K562 (cell line): ENCODE data around the gene PTPN11. TPM values are rescaled to one million over a fixed set of nuclear protein-coding genes. Genes with fewer than 3 reads are reported as not detected.
A peak's percentile ranks its signal among the peaks of the same experiment; 100 is the strongest.

Experiments used
- ATAC-seq: fragments of 200-7000 bp; cut with Tn5 transposase; 3 replicates; pipeline ENCODE4 v1.9.1; 2020; ENCODE audit warnings: moderate library complexity
- BruUV-seq: library from RNA; stranded (reverse); fragments of 400-500 nt; replicated peaks from 2 replicates; lab custom pipeline; 2021; lab: Mats Ljungman, UMichigan
- CTCF ChIA-PET: fragments of 300-600 bp; formaldehyde crosslinking; extraction: SDS; loops from one replicate; lab custom pipeline; 2021; ENCODE audit warnings: low intra/inter-chr PET ratio; lab: Yijun Ruan, JAX
- POLR2A ChIA-PET: fragments of 300-600, 350-650 bp; sonication (Branson Sonifier 250); formaldehyde crosslinking; extraction: SDS; loops from one replicate; lab custom pipeline; 2021; ENCODE audit warnings: antibody characterized with exemption, inconsistent platforms; lab: Yijun Ruan, JAX
- DNase-seq, 4 experiments: peaks; one replicate each; pipeline versions ENCODE4 v3.0.0 to v3.0.0-alpha.2; 2011 to 2018; ENCODE audit warnings: low spot score in 3 of 4, mixed read lengths in 3 of 4; ENCODE audit errors: extremely low read depth in 1 of 4
- FAIRE-seq: peaks from 2 replicates; lab custom pipeline; 2011; peaks lifted over from hg19 to GRCh38; lab: Jason Lieb, UNC
- H2AFZ ChIP-seq: 2 replicates; pipeline ENCODE4 v1.6.0; 2011; ENCODE audit warnings: low read depth, low read length, control low read depth, inconsistent platforms
- H3K27ac ChIP-seq: fragments of 200-600 bp; 3 replicates; pipeline ENCODE4 v1.8.0; 2011; ENCODE audit warnings: low read depth, mild to moderate bottlenecking, control low read depth, inconsistent platforms, low read length, moderate library complexity, mixed read lengths; ENCODE audit errors: extremely low read depth
- H3K27me3 ChIP-seq, 2 experiments: fragments of 300-600 bp in 1 of 2; 2 replicates in 1 of 2; 3 replicates in 1 of 2; pipeline versions ENCODE4 v1.6.0 to v1.8.0; 2011; ENCODE audit warnings: inconsistent platforms in 2 of 2, low read length in 2 of 2, mild to moderate bottlenecking in 1 of 2, mixed read lengths in 1 of 2, moderate library complexity in 1 of 2; ENCODE audit not compliant: control insufficient read depth in 2 of 2, insufficient read depth in 2 of 2
- H3K36me3 ChIP-seq: fragments of 300-600 bp; 3 replicates; pipeline ENCODE4 v1.8.0; 2011; ENCODE audit warnings: mild to moderate bottlenecking, low read length, inconsistent platforms; ENCODE audit not compliant: control insufficient read depth, insufficient read depth
- H3K4me1 ChIP-seq, 2 experiments: fragments of 200-600 bp in 1 of 2; replicated peaks in 1 of 2; 2 replicates in 1 of 2; 3 replicates in 1 of 2; pipeline versions ENCODE4 v1.5.1 to v1.8.0; 2011; ENCODE audit warnings: inconsistent platforms in 2 of 2, low read length in 2 of 2, mild to moderate bottlenecking in 1 of 2, mixed read lengths in 1 of 2, moderate library complexity in 1 of 2; ENCODE audit not compliant: control insufficient read depth in 2 of 2, insufficient read depth in 2 of 2
- H3K4me2 ChIP-seq: 2 replicates; pipeline ENCODE4 v1.6.1; 2011; ENCODE audit warnings: low read length, control low read depth, inconsistent platforms, mixed read lengths; ENCODE audit not compliant: insufficient read depth
- H3K4me3 ChIP-seq: fragments of 200-600 bp; sonication (generic), shearing (Covaris generic); 2 replicates; pipeline ENCODE4 v1.5.1; 2016; ENCODE audit warnings: control low read depth, inconsistent platforms
- H3K79me2 ChIP-seq: fragments of 200-600 bp; 3 replicates; pipeline ENCODE4 v1.8.0; 2011; ENCODE audit warnings: low read length, inconsistent platforms; ENCODE audit not compliant: control insufficient read depth, insufficient read depth
- H3K9ac ChIP-seq, 2 experiments: 2 replicates each; pipeline versions ENCODE4 v1.6.0 to v1.6.1; 2011; ENCODE audit warnings: low read depth in 2 of 2, low read length in 2 of 2, control low read depth in 1 of 2, inconsistent platforms in 1 of 2, mild to moderate bottlenecking in 1 of 2, mixed read lengths in 1 of 2; ENCODE audit not compliant: insufficient read depth in 1 of 2
- H3K9me1 ChIP-seq: one replicate; pipeline ENCODE4 v1.6.0; 2011; ENCODE audit warnings: inconsistent platforms, mild to moderate bottlenecking, low read length, moderate library complexity; ENCODE audit not compliant: control insufficient read depth, insufficient read depth
- H3K9me3 ChIP-seq: replicated peaks from 2 replicates; pipeline ENCODE4 v1.5.1; 2011; ENCODE audit warnings: low read depth, low read length, inconsistent platforms; ENCODE audit not compliant: control insufficient read depth, insufficient read depth
- H4K20me1 ChIP-seq: replicated peaks from 2 replicates; pipeline ENCODE4 v1.6.1; 2011; ENCODE audit warnings: low read length, inconsistent platforms, mixed read lengths; ENCODE audit not compliant: control insufficient read depth, insufficient read depth
- BDP1 ChIP-seq: IDR thresholded peaks from 3 replicates; pipeline ENCODE4 v1.6.1; 2011; ENCODE audit not compliant: insufficient read length, insufficient read depth
- BHLHE40 ChIP-seq: IDR thresholded peaks from 2 replicates; pipeline ENCODE4 v1.6.1; 2011; ENCODE audit warnings: low read length, improper control_type of control experiment
- CBFA2T3 ChIP-seq: fragments of 450-650 bp; IDR thresholded peaks from 2 replicates; pipeline ENCODE4 v1.6.1; 2017
- DACH1 ChIP-seq: fragments of 450-650 bp; IDR thresholded peaks from 2 replicates; pipeline ENCODE4 v1.6.1; 2018; ENCODE audit not compliant: partially characterized antibody
- GATAD2B ChIP-seq: fragments of 450-650 bp; IDR thresholded peaks from 2 replicates; pipeline ENCODE4 v1.6.1; 2017; ENCODE audit warnings: mild to moderate bottlenecking, borderline replicate concordance
- MTA1 ChIP-seq: fragments of 450-650 bp; IDR thresholded peaks from 2 replicates; pipeline ENCODE4 v1.6.1; 2017; ENCODE audit warnings: borderline replicate concordance
- NUFIP1 ChIP-seq: fragments of 450-650 bp; IDR thresholded peaks from 2 replicates; pipeline ENCODE4 v1.6.1; 2018; ENCODE audit not compliant: partially characterized antibody
- PTRF ChIP-seq: fragments of 450-650 bp; IDR thresholded peaks from 2 replicates; pipeline ENCODE4 v1.6.1; 2016; ENCODE audit warnings: mild to moderate bottlenecking, missing genetic modification characterization, missing compliant biosample characterization
- SRSF9 ChIP-seq: fragments of 200-400 bp; formaldehyde crosslinking; IDR thresholded peaks from 2 replicates; pipeline ENCODE4 v1.6.1; 2017; ENCODE audit warnings: low read depth, low read length, borderline replicate concordance
- WHSC1 ChIP-seq: IDR thresholded peaks from one replicate; pipeline ENCODE4 v1.6.1; 2012; ENCODE audit warnings: low read length, control low read depth, inconsistent platforms
- ZBTB2 ChIP-seq: fragments of 450-650 bp; IDR thresholded peaks from 2 replicates; pipeline ENCODE4 v1.6.1; 2016; ENCODE audit warnings: antibody characterized with exemption
- ZEB2 ChIP-seq: fragments of 450-650 bp; IDR thresholded peaks from 2 replicates; pipeline ENCODE4 v1.6.1; 2016
- ZKSCAN3 ChIP-seq: fragments of 250-450 bp; sonication (Bioruptor Pico); IDR thresholded peaks from 2 replicates; pipeline ENCODE4 v1.4.0; 2020
- ZNF121 ChIP-seq: sonication (generic); formaldehyde crosslinking; conservative IDR thresholded peaks from 2 replicates; pipeline ENCODE4 v1.8.0; 2022; ENCODE audit warnings: missing genetic modification reagents
- WGBS: fragments of 100-300 bp; shearing (Covaris generic); methylation state at CpG from one replicate; pipeline ENCODE4 v1.1.6; 2016; ENCODE audit warnings: low coverage, mixed read lengths; ENCODE audit not compliant: insufficient coverage; ENCODE audit errors: missing lambda C conversion rate; 5-methylcytosine and 5-hydroxymethylcytosine counted together
- in situ Hi-C: fragments of 300-500 bp; cut with MboI; formaldehyde crosslinking; loops from 4 replicates; pipeline ENCODE4 v1.15.0; 2018; ENCODE audit warnings: inconsistent platforms, mixed read lengths
- intact Hi-C: fragments of 100-400 bp; cut with micrococcal nuclease; formaldehyde crosslinking; loops from 2 replicates; pipeline ENCODE4 v1.14.2; 2022
- polyA plus RNA-seq, 8 experiments: library from polyadenylated mRNA; depleted of rRNA in 4 of 8; stranded (reverse) in 5 of 8; unstranded in 3 of 8; fragments of >200 nt; fragmentation: Nextera tagmentation in 2 of 8; fragmentation: Illumina TruSeq in 1 of 8; extraction: Ambion mirVana in 2 of 8; extraction: Trizol in 1 of 8; gene quantifications; 2 replicates each; pipeline versions ENCODE4 v1.2.1 to v1.2.3, GENCODE V29; 2011 to 2014; ENCODE audit warnings: inconsistent platforms in 1 of 8, missing spikeins in 1 of 8
- total RNA-seq, 7 experiments: library from RNA; depleted of rRNA in 6 of 7; stranded (reverse); fragments of >200 nt in 6 of 7; fragmentation: Illumina TruSeq in 2 of 7; extraction: Trizol in 2 of 7; gene quantifications; 2 replicates each; pipeline versions ENCODE4 v1.2.1 to v1.2.3, GENCODE V29; 2011 to 2021; ENCODE audit warnings: low replicate concordance in 1 of 7
- TF ChIP-seq, protein P1 (sequence below): fragments of 250-450 bp; sonication (Bioruptor Pico); IDR thresholded peaks from 2 replicates; pipeline ENCODE4 v1.4.0; 2020

The PTPN11 gene
- total and polyA plus RNA-seq, 9 of the 15 experiments (the other 6 are each of a cell fraction or from before 2014, with no cell fraction given), result 22.5 to 126 (median 79.7) TPM

GRCh38 chr12:112525426-112525809 lies 106.7 kb downstream of the PTPN11 start:
- intact Hi-C loops (no loop called here), in situ Hi-C loops (no loop called here)
- ATAC-seq, result no peak
- no peaks in the 10 kb centered on the region for H3K36me3 ChIP-seq
- H3K27ac ChIP-seq, result no peak overlapping the region
- no peaks in the 10 kb centered on the region for H3K4me1 ChIP-seq
- no peak overlapping the region for H3K4me3 ChIP-seq
- DNase-seq, result no peak
- H3K79me2 ChIP-seq, result no peaks in the 10 kb centered on the region
- CTCF ChIA-PET, result no interaction called here
- no peak for FAIRE-seq
- H3K9me1 ChIP-seq, result no peaks in the 10 kb centered on the region
- TF ChIP-seq MTA1 (peak; percentile 80), ZKSCAN3 (no peak), WHSC1 (no peak), ZEB2 (peak; percentile 84), GATAD2B (peak; percentile 71; the same call in 1 of the 2 replicates), CBFA2T3 (no peak), ZBTB2 (peak; percentile 44; the same call in 1 of the 2 replicates), DACH1 (peak; percentile 96), PTRF (tag) (no peak), ZNF121 (CRISPR knock-in tag) (no peak), BHLHE40 (no peak), NUFIP1 (no peak), BDP1 (no peak), SRSF9 (no peak)
- TF ChIP-seq, protein P1, sequence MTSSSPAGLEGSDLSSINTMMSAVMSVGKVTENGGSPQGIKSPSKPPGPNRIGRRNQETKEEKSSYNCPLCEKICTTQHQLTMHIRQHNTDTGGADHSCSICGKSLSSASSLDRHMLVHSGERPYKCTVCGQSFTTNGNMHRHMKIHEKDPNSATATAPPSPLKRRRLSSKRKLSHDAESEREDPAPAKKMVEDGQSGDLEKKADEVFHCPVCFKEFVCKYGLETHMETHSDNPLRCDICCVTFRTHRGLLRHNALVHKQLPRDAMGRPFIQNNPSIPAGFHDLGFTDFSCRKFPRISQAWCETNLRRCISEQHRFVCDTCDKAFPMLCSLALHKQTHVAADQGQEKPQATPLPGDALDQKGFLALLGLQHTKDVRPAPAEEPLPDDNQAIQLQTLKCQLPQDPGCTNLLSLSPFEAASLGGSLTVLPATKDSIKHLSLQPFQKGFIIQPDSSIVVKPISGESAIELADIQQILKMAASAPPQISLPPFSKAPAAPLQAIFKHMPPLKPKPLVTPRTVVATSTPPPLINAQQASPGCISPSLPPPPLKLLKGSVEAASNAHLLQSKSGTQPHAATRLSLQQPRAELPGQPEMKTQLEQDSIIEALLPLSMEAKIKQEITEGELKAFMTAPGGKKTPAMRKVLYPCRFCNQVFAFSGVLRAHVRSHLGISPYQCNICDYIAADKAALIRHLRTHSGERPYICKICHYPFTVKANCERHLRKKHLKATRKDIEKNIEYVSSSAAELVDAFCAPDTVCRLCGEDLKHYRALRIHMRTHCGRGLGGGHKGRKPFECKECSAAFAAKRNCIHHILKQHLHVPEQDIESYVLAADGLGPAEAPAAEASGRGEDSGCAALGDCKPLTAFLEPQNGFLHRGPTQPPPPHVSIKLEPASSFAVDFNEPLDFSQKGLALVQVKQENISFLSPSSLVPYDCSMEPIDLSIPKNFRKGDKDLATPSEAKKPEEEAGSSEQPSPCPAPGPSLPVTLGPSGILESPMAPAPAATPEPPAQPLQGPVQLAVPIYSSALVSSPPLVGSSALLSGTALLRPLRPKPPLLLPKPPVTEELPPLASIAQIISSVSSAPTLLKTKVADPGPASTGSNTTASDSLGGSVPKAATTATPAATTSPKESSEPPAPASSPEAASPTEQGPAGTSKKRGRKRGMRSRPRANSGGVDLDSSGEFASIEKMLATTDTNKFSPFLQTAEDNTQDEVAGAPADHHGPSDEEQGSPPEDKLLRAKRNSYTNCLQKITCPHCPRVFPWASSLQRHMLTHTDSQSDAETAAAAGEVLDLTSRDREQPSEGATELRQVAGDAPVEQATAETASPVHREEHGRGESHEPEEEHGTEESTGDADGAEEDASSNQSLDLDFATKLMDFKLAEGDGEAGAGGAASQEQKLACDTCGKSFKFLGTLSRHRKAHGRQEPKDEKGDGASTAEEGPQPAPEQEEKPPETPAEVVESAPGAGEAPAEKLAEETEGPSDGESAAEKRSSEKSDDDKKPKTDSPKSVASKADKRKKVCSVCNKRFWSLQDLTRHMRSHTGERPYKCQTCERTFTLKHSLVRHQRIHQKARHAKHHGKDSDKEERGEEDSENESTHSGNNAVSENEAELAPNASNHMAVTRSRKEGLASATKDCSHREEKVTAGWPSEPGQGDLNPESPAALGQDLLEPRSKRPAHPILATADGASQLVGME (CRISPR knock-in tag), result no peak
- H4K20me1 ChIP-seq, result no peaks in the 10 kb centered on the region
- WGBS, result 9% methylated on average over 6 of the region's 6 CpGs
- H3K9ac ChIP-seq, result no peak overlapping the region
- POLR2A ChIA-PET, result interaction anchor here (0.8 kb wide), 1 partner anchor 12 kb away, joined by 3 read pairs; no protein-coding TSS in a partner anchor
- no TSS peak for BruUV-seq
- H3K4me2 ChIP-seq, result no peak overlapping the region
- H2AFZ ChIP-seq, result no peak overlapping the region
- H3K9me3 ChIP-seq, result no peaks in the 10 kb centered on the region
- H3K27me3 ChIP-seq, result peaks cover 12 to 27% of the 10 kb centered on the region in 2 experiments; a peak in 4 of 5 replicates
